ENCODE data around the gene TMEM238. TPM values are rescaled to one million over a fixed set of nuclear protein-coding genes. Genes with fewer than 3 reads are reported as not detected.

Gene TMEM238, protein sequence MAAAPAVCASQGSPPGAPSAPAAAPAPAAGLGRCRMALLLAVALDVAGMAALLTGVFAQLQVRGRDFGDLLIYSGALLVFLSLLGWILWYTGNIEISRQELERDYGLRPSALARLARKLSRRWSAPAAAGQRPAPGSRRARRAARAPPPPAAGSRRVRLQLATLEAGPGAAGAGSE
- total RNA-seq: 1 to 10 TPM in 2 of 4 donors, under 1 TPM in 2; 0.28 to 2.9 (median 0.91) TPM
- under 1 TPM in 2 of 3 donors, not detected in 1; 0.10 to 0.17 TPM for polyA plus RNA-seq
- long read RNA-seq, donor 1, partial matches to known transcripts: 0 of 3 reads
- long read RNA-seq, donor 1, other reads (novel, unspliced or antisense): 0 of 3 reads
- long read RNA-seq, donor 2, partial matches to known transcripts: 0 of 2 reads
- long read RNA-seq, donor 2, other reads (novel, unspliced or antisense): 0 of 2 reads

DNA sequence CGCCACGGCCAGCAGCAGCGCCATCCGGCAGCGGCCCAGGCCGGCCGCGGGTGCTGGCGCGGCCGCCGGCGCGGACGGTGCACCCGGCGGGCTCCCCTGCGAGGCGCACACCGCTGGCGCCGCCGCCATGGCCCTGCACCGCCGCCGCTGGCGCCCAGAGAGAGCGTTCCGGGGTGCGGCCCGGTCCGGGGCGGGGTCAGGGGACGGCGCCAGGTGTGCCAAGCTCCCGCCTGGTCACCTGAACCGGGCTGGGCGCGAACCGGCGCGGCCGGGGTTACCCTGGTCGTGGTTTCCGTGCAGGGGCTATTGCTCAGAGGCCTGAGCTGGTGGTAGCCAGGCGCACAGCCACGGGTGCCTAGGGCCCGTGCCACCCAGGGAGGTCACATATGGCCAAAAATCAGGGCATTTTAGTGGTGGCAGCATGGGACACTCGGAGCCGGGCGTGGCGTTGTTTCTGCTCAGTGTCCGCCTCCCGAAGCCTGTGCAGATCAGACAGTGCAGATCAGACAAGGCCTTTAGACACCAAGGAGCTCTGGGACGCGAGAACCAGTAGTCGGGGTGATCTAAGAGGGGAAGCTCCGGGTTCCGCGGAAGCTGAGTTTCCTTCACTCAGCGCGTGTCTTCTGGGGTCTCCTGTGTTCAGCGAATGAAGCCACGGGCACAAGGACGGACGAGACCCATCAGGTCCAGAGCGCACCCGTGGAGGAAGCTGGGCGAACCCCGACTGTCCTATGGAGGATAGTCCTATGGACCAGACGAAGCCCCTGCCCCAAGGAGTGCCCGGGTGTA, at the start of gene TMEM238:
Gene TMEM238, minus strand, starts transcription at position 162 of the 789 bp plus-strand sequence. Its CDS starts 33 bp downstream, at position 129.
- no peaks in the 10 kb centered on the region for H3K9me3 ChIP-seq
- WGBS, 3 donors: 20 to 35% (median 26%) methylated on average over 50 to 72 of the region's 72 CpGs
- intact Hi-C loops (cut with DNase I): loop anchor here (5.0 to 10.0 kb wide), 4 partner anchors 42 to 270 kb away; partner anchors contain the start of genes U2AF2 (in 1 of the 2) and ZNF784 (in 1 of the 2)
- H3K27me3 ChIP-seq (ENCODE audit: insufficient read depth in 3 of 3, low read length in 2 of 3): no peaks in the 10 kb centered on the region
- peaks cover 8 to 30% of the 10 kb centered on the region in 2 donors for H3K36me3 ChIP-seq (ENCODE audit: insufficient read depth in 1 of 2, low read depth in 1 of 2)
- peak within 1 kb of the TSS; percentile 86 for H3K27ac ChIP-seq
- peaks cover 32% of the 10 kb centered on the region for H3K4me1 ChIP-seq
- DNase-seq (peak; percentile 48 to 68), ATAC-seq (peak in 3 of 4 donors; percentile 6 to 15 (median 8))
- TF ChIP-seq, protein P1, sequence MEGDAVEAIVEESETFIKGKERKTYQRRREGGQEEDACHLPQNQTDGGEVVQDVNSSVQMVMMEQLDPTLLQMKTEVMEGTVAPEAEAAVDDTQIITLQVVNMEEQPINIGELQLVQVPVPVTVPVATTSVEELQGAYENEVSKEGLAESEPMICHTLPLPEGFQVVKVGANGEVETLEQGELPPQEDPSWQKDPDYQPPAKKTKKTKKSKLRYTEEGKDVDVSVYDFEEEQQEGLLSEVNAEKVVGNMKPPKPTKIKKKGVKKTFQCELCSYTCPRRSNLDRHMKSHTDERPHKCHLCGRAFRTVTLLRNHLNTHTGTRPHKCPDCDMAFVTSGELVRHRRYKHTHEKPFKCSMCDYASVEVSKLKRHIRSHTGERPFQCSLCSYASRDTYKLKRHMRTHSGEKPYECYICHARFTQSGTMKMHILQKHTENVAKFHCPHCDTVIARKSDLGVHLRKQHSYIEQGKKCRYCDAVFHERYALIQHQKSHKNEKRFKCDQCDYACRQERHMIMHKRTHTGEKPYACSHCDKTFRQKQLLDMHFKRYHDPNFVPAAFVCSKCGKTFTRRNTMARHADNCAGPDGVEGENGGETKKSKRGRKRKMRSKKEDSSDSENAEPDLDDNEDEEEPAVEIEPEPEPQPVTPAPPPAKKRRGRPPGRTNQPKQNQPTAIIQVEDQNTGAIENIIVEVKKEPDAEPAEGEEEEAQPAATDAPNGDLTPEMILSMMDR (IDR thresholded peaks at IDR 0.05): no peak
- H3K4me3 ChIP-seq: peak within 1 kb of the TSS; percentile 81

DNA sequence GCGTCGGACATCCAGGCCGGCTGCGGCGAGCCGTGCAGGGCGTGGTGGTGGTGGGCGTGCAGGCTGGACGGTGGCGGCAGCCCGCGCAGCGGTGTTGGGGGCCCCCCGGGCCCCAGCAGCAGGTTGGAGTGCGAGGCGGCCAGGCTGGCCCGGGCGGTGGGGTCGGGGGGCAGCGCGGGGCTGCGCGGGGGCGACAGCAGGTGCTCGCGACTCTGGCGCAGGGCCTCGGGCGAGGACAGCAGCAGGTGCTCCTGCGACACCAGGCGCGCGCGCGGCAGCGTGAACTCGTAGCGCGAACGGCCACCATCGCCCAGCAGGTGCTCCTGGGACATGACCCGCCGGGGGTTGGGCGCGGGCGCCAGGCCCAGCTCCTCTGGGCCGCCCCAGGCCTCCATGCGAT, 49.2 kb upstream of the TMEM238 start:
- no peak overlapping the region for H3K27ac ChIP-seq
- H3K36me3 ChIP-seq (ENCODE audit: insufficient read depth in 1 of 2, low read depth in 1 of 2): no peaks in the 10 kb centered on the region
- intact Hi-C loops (cut with DNase I): no loop called here
- no peak for ATAC-seq
- 3 to 6% (median 5%) methylated on average over 32 to 48 of the region's 48 CpGs for whole genome bisulfite sequencing, 3 donors
- H3K9me3 ChIP-seq: no peaks in the 10 kb centered on the region
- DNase-seq: peak in 1 of 2 donors; percentile 48
- no peak overlapping the region for H3K4me3 ChIP-seq
- no peaks in the 10 kb centered on the region for H3K4me1 ChIP-seq
- TF ChIP-seq, protein P1 (IDR thresholded peaks at IDR 0.05): no peak
- peaks cover 0 to 74% (median 31%) of the 10 kb centered on the region in 3 donors for H3K27me3 ChIP-seq (ENCODE audit: insufficient read depth in 3 of 3, low read length in 2 of 3)

DNA sequence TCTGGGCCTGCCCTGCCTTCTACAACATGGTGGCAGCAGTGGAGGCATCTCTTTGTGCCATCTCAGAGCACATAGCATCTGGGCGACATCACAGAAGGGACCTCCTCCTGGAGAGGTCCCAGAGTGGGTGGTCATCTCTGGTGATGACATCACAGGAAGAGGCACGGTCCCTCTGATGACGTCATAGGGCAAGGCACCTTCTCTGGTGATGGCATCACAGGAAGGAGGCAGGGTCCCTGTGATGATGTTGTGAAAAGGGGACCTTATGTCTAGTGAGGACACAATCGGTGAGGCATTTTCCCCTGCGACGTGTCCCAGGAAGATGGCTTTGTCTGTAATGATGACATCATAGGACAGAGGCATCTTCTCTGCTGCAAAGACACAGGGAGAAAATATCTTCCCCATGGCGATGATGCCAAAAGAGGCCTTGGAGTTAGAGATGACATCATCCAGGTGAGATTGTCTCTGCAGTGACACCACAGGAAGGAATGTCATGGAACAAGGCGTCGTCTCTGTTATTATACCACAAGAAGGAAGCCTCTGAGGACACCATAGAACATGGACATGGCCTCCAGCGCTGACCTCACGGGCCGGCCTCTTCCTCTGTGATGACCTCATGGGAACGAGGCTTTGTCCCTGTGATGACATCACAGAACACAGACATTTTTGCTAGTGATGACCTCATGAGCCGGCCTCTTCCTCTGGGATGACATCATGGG, 48.3 kb upstream of the TMEM238 start:
- TF ChIP-seq, protein P1 (IDR thresholded peaks at IDR 0.05): no peak
- intact Hi-C loops (cut with DNase I): no loop called here
- Histone ChIP-seq H3K4me1 (no peaks in the 10 kb centered on the region), H3K4me3 (no peak overlapping the region), H3K9me3 (no peaks in the 10 kb centered on the region), H3K27me3 (ENCODE audit: insufficient read depth in 3 of 3, low read length in 2 of 3) (peaks cover 0 to 70% (median 35%) of the 10 kb centered on the region in 3 donors), H3K27ac (no peak overlapping the region), H3K36me3 (ENCODE audit: insufficient read depth in 1 of 2, low read depth in 1 of 2) (no peaks in the 10 kb centered on the region)
- ATAC-seq: no peak
- 81 to 82% (median 81%) methylated on average over 14 of the region's 14 CpGs for WGBS, 3 donors
- DNase-seq: peak in 1 of 2 donors; percentile 8

DNA sequence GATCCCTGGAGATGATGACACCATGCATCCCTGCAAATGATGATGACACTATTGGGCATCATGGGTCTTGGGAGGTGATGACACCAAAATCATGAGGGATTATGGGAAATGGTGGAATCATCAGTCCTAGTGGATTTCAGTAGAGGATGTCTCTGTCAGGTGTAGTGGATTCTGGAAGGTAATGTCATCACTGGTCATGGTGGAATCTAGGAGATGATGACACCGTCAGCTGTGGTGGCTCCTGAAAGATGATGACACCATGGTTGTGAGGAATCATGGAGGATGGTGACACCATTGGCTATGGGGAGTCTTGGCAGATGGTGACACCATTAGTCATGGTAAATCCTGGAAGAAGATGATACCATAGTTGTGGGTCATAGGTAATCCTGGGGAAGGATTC, 47.1 kb upstream of the TMEM238 start:
- intact Hi-C loops (cut with DNase I): no loop called here
- 83 to 100% (median 96%) methylated on average over 1 of the region's 1 CpG for WGBS, 3 donors

More for the DNA sequence above, 47.1 kb upstream of the TMEM238 start:
- Histone ChIP-seq H3K9me3 (no peaks in the 10 kb centered on the region), H3K27me3 (ENCODE audit: insufficient read depth in 3 of 3, low read length in 2 of 3) (peaks cover 0 to 59% (median 32%) of the 10 kb centered on the region in 3 donors), H3K27ac (no peak overlapping the region), H3K4me1 (no peaks in the 10 kb centered on the region), H3K4me3 (no peak overlapping the region), H3K36me3 (ENCODE audit: insufficient read depth in 1 of 2, low read depth in 1 of 2) (no peaks in the 10 kb centered on the region)
- DNase-seq (no peak), ATAC-seq (no peak)
- TF ChIP-seq, protein P1 (IDR thresholded peaks at IDR 0.05): no peak
